ENCODE measurements around the gene KLF7.
A peak's percentile ranks its signal among the peaks of the same experiment; 100 is the strongest.

Gene KLF7

GRCh38 chr2:207166349-207167098 lies 776 bp upstream of the KLF7 start:
- DNase-seq (ENCODE audit: low read depth) = no peak

- DNase-seq (ENCODE audit: low read depth) = peak; percentile 90
These were observed 246 bp upstream of the KLF7 start for GRCh38 chr2:207166039-207166348.

GRCh38 chr2:207164006-207164831 lies 1.5 kb downstream of the KLF7 start:
- no peak for DNase-seq (ENCODE audit: low read depth)

GRCh38 chr2:207163756-207164005 lies 2.1 kb downstream of the KLF7 start:
- no peak for DNase-seq (ENCODE audit: low read depth)

GRCh38 chr2:207163053-207163755 lies 2.5 kb downstream of the KLF7 start:
- no peak for DNase-seq (ENCODE audit: low read depth)

GRCh38 chr2:207162316-207162715 lies 3.4 kb downstream of the KLF7 start:
- no peak for DNase-seq (ENCODE audit: low read depth)

- no peak for DNase-seq (ENCODE audit: low read depth)
These were observed 4.3 kb downstream of the KLF7 start for GRCh38 chr2:207161247-207162123.

- DNase-seq (ENCODE audit: low read depth) = no peak
These were observed 5.6 kb downstream of the KLF7 start for GRCh38 chr2:207160115-207160514.

GRCh38 chr2:207159002-207159401 lies 6.7 kb downstream of the KLF7 start:
- DNase-seq (ENCODE audit: low read depth) = no peak

- DNase-seq (ENCODE audit: low read depth) = no peak
These were observed 8.0 kb downstream of the KLF7 start for GRCh38 chr2:207157731-207158130.

GRCh38 chr2:207157162-207157481 lies 8.6 kb downstream of the KLF7 start:
- DNase-seq (ENCODE audit: low read depth) = no peak

- DNase-seq (ENCODE audit: low read depth) = no peak
These were observed 9.1 kb downstream of the KLF7 start for GRCh38 chr2:207156451-207157161.

- no peak for DNase-seq (ENCODE audit: low read depth)
These were observed 10.0 kb downstream of the KLF7 start for GRCh38 chr2:207155516-207156444.

- no peak for DNase-seq (ENCODE audit: low read depth)
These were observed 10.9 kb downstream of the KLF7 start for GRCh38 chr2:207154556-207155510.

- DNase-seq (ENCODE audit: low read depth) = no peak
These were observed 12.3 kb downstream of the KLF7 start for GRCh38 chr2:207153266-207153975.

GRCh38 chr2:207151048-207151447 lies 14.7 kb downstream of the KLF7 start:
- DNase-seq (ENCODE audit: low read depth) = no peak

GRCh38 chr2:207150284-207150683 lies 15.5 kb downstream of the KLF7 start:
- DNase-seq (ENCODE audit: low read depth) = no peak

- no peak for DNase-seq (ENCODE audit: low read depth)
These were observed 16.2 kb downstream of the KLF7 start for GRCh38 chr2:207149249-207150213.

Measured in HS-27A (cell line).